Lung (tissue), 12 donors: ENCODE results near the gene C16orf89. TPM values are rescaled to one million over a fixed set of nuclear protein-coding genes. Genes with fewer than 3 reads are reported as not detected.

ENCODE experiments used
- ATAC-seq: fragments of 200-7000 bp; cut with Tn5 transposase; one replicate; pipeline ENCODE4 v1.9.1; 2020; ENCODE audit warnings: moderate number of reproducible peaks; ENCODE audit not compliant: insufficient read depth, low FRiP score
- DNase-seq, 3 donors: peaks; one replicate each; pipeline ENCODE4 v3.0.0-alpha.2; 2013 to 2017
- H3K27ac ChIP-seq, 2 donors: one replicate each; pipeline ENCODE4 v1.5.1; 2013; ENCODE audit warnings: mild to moderate bottlenecking in 2 of 2, moderate library complexity in 2 of 2, control low read depth in 1 of 2, inconsistent platforms in 1 of 2, low read depth in 1 of 2, low read length in 1 of 2
- H3K27me3 ChIP-seq, 3 donors: one replicate each; pipeline ENCODE4 v1.5.1; 2013; ENCODE audit warnings: low read length in 2 of 3; ENCODE audit not compliant: control insufficient read depth in 3 of 3, insufficient read depth in 3 of 3
- H3K36me3 ChIP-seq, 4 donors: one replicate each; pipeline ENCODE4 v1.5.1; 2013; ENCODE audit warnings: low read length in 4 of 4, mild to moderate bottlenecking in 1 of 4, moderate library complexity in 1 of 4; ENCODE audit not compliant: control insufficient read depth in 4 of 4, insufficient read depth in 4 of 4
- H3K4me1 ChIP-seq, 5 donors: one replicate each; pipeline ENCODE4 v1.5.1; 2013; ENCODE audit warnings: low read length in 5 of 5, mild to moderate bottlenecking in 2 of 5, moderate library complexity in 1 of 5; ENCODE audit not compliant: control insufficient read depth in 5 of 5, insufficient read depth in 5 of 5
- H3K4me3 ChIP-seq: one replicate; pipeline ENCODE4 v1.5.1; 2013; ENCODE audit warnings: mild to moderate bottlenecking, control low read depth, moderate library complexity
- H3K9ac ChIP-seq, 2 donors: one replicate each; pipeline ENCODE4 v1.5.1; 2013; ENCODE audit warnings: low read length in 2 of 2, control low read depth in 1 of 2; ENCODE audit not compliant: insufficient read depth in 1 of 2
- H3K9me3 ChIP-seq, 4 donors: one replicate each; pipeline ENCODE4 v1.5.1; 2013; ENCODE audit warnings: low read length in 3 of 4, mild to moderate bottlenecking in 1 of 4, moderate library complexity in 1 of 4; ENCODE audit not compliant: control insufficient read depth in 4 of 4, insufficient read depth in 3 of 4
- WGBS, 2 donors: extraction: QIAGEN DNeasy Blood & Tissue Kit; methylation state at CpG; one replicate each; pipeline ENCODE4 v1.1.7; 2013; 5-methylcytosine and 5-hydroxymethylcytosine counted together
- polyA plus RNA-seq, 2 donors: library from polyadenylated mRNA; stranded (reverse); fragments of 200-250 nt; gene quantifications; one replicate each; pipeline ENCODE4 v1.2.1, GENCODE V29; 2013
- total RNA-seq, 2 donors: library from RNA; depleted of rRNA in 1 of 2; stranded (reverse); fragments of >200 nt in 1 of 2; gene quantifications; one replicate each; pipeline ENCODE4 v1.2.1, GENCODE V29; 2014 to 2021
- TF ChIP-seq, protein P1 (sequence below): IDR thresholded peaks from 2 replicates; pipeline ENCODE4 v1.5.1; 2012; ENCODE audit warnings: mild to moderate bottlenecking; ENCODE audit errors: control extremely low read depth, extremely low read depth
- donor health status: control.
- donor health status: control.
- donor health status: Bipolar disorder and iron deficiency.
- donor health status: healthy.
- donor health status: DM: yes; HTN: yes; CAD: no.

Gene C16orf89
- total and polyA plus RNA-seq, 4 donors = 39.2 to 356 (median 97.2) TPM

DNA sequence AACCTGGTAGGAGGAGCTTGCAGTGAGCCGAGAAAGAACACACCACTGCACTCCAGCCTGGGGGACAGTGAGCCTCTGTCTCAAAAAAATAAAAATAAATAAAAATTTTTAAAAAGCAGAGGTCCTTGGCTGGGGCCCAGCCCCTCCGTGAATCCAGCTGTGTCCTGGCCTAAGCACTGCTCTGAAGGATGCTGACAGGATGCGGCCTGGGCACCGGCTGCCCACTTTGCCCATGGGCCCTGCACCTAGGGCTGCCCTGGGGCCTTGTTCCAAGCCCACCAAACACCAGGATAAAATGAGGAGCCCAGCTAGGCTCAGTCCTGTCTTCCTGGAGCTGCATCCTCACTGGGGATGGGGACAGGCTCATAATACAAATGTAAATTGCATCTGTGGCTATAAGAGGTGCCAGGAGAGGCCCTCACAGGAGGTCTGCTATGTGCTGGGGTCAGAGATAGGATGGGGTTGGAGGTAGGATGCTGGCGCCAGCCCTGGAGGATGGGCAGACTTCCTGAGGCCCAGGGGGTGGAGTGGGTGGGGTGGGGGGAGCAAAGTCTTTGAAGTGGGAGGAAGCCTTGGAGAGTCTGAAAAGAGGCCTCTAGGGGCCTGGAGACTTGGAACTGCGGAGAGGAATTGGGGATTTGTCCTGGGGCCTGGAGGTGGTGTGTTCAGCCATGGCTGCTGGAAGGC is 6.2 kb downstream of the C16orf89 start:
- Histone ChIP-seq H3K9ac (no peak overlapping the region), H3K36me3 (peaks cover 0 to 7% (median 0%) of the 10 kb centered on the region in 4 donors), H3K27me3 (no peaks in the 10 kb centered on the region), H3K27ac (no peak overlapping the region), H3K4me3 (no peak overlapping the region), H3K9me3 (peaks cover 0 to 1% (median 0%) of the 10 kb centered on the region in 4 donors), H3K4me1 (peaks cover 0 to 3% (median 1%) of the 10 kb centered on the region in 5 donors)
- TF ChIP-seq, protein P1, sequence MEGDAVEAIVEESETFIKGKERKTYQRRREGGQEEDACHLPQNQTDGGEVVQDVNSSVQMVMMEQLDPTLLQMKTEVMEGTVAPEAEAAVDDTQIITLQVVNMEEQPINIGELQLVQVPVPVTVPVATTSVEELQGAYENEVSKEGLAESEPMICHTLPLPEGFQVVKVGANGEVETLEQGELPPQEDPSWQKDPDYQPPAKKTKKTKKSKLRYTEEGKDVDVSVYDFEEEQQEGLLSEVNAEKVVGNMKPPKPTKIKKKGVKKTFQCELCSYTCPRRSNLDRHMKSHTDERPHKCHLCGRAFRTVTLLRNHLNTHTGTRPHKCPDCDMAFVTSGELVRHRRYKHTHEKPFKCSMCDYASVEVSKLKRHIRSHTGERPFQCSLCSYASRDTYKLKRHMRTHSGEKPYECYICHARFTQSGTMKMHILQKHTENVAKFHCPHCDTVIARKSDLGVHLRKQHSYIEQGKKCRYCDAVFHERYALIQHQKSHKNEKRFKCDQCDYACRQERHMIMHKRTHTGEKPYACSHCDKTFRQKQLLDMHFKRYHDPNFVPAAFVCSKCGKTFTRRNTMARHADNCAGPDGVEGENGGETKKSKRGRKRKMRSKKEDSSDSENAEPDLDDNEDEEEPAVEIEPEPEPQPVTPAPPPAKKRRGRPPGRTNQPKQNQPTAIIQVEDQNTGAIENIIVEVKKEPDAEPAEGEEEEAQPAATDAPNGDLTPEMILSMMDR = no peak
- no peak for ATAC-seq
- no peak for DNase-seq
- 78 to 79% methylated on average over 6 of the region's 6 CpGs for WGBS, 2 donors

DNA sequence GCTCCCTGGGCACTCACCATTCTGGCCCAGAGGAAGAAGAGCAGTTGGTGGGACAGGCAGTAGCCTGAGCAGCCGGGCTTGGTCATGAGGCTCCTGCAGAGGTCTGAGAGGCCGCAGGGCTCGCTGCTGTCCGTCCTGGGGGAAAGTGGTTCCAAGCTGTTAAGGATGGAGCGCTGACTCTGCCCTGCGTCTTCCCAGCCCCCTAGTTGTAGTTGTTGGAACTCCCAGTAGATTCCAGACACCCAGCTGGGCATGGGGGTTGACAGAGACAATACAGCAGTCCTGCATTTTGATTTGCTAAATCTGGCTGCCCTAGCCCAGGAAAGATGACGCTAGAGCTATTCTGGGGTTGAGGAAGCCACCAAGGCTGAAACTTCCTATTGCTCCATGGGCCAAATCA is 7.3 kb downstream of the C16orf89 start:
- H3K9ac ChIP-seq = no peak overlapping the region

DNA sequence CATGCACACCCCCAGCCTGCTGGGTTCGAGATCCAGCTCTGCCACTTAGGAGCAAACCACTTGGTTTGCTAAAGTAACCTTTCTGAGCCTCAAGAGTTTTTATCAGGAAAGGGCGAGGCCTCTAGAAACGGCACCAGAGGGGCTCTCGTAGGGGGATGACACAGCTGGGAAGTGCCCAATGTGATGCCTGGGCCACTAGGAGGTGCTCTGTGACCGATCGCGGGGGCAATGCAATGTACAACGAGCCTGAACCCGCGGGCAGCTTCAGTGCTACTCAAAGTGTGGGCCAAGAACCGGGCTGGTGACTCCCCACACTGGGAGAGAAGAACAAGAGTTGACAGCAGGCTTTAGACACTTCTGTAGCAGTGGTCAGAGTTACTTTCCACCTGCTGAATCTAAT is 9.4 kb downstream of the C16orf89 start:
- ATAC-seq (no peak), DNase-seq (peak; percentile 31 to 42 (median 33))
- Histone ChIP-seq H3K4me3 (no peak overlapping the region), H3K9me3 (peaks cover 0 to 1% (median 0%) of the 10 kb centered on the region in 4 donors), H3K4me1 (no peaks in the 10 kb centered on the region), H3K27me3 (no peaks in the 10 kb centered on the region), H3K9ac (no peak overlapping the region), H3K36me3 (peaks cover 0 to 7% (median 0%) of the 10 kb centered on the region in 4 donors), H3K27ac (no peak overlapping the region)
- 8 to 13% methylated on average over 11 of the region's 11 CpGs for WGBS, 2 donors
- TF ChIP-seq, protein P1 = no peak

More for the DNA sequence above, 7.3 kb downstream of the C16orf89 start:
- DNase-seq (no peak), ATAC-seq (no peak)
- Histone ChIP-seq H3K4me3 (no peak overlapping the region), H3K27ac (no peak overlapping the region), H3K4me1 (no peaks in the 10 kb centered on the region), H3K9me3 (peaks cover 0 to 1% (median 0%) of the 10 kb centered on the region in 4 donors), H3K27me3 (no peaks in the 10 kb centered on the region), H3K36me3 (peaks cover 0 to 7% (median 0%) of the 10 kb centered on the region in 4 donors)
- TF ChIP-seq, protein P1 = no peak
- WGBS, 2 donors = 64 to 71% methylated on average over 7 of the region's 7 CpGs
